HG03039 (cell line): ENCODE measurements around the gene ARAF.
"Not testable (repeated sequence)": the region's sequence is repeated elsewhere in the genome, so short reads cannot be mapped to it uniquely, and the experiment has no call there.

ENCODE experiments used
- ATAC-seq: cut with Tn5 transposase; IDR thresholded peaks from one replicate; pipeline ENCODE4 v1.9.1; 2021; ENCODE audit warnings: mild to moderate bottlenecking, moderate library complexity; ENCODE audit not compliant: unreplicated experiment

Gene ARAF

DNA sequence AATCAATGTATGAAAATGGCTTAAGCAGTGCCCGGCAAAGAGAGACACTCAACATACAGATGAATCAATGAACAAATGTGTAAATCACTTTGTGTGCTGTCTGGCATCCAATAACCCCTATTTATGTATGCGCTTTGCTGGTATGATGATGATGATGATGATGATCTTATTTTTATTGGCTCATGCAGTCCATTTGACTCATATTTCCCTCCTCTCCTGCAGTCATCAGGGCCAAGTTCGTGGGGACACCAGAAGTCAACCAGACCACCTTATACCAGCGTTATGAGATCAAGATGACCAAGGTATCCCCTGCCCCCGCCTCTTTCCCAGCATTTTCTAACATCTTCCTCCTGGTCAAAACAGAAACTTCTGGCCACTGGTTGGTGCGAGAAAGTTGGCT is 23.7 kb downstream of the ARAF start:
- no peak for ATAC-seq

- no peak for ATAC-seq
Observed at GRCh38 chrX:47585273-47585672, 24.3 kb downstream of the ARAF start.

DNA sequence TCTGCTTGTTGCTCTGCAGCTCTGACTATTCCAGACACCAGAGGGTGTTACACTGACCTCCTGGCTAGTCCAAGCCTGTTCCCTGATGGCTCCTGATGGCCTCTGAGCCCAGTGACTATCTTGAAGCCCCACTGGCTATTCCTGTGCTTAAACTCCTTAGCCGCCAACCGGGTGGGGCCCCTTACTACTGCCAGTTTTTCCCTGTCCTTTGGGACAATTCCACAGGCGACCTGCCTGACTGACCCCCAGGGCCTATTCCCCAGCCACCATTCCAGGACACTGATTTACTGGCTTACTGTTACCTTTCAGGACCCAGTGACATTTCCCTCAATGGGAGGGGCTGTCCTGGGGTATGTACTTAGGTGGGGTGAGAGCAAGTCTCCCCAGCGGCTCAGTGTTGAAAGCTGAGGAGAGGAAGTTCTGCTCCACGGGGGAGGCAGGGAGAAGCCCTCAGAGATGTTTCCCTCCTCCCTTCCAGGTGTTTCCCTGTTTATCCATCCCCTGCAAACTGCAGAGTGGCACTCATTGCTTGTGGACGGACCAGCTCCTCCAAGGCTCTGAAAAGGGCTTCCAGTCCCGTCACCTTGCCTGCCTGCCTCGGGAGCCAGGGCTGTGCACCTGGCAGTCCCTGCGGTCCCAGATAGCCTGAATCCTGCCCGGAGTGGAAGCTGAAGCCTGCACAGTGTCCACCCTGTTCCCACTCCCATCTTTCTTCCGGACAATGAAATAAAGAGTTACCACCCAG is 25.2 kb downstream of the ARAF start:
- no peak for ATAC-seq

DNA sequence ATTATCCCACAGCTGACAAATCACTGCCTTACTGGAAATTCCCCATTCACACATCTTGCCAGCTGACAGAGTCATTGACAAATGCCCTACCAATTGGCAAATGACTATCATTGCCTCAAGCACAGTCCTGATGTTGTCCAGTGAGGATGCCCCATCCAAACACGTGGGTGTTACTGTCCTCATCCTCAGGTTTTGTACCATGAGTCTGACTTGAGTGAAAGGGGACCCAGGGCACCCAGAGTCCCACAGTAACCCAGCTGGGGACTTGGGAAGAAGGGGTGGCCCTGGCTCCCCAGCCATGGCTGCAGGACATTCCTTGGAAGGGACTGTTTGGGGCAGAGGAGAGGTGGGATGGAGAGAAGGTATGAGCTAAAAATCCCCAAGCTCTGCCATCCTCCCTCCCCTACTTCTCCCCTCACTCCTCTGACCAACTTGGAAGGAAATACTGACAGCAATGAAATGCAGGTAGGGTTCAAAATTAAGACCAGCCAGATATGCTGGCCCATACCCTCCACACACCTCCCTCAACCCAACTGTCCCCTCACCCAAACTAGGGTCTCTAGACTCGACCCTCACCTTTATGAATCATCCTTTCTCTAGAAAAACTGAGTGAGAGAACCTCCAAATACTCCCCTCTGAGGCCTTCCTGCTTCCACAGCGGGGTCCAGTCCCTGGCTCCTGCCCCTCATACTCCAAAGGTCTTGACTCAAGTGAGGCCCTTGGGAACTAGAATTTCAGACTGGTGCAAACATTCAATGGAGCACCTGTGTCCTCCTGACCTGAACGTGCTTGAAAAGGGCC is 26.3 kb downstream of the ARAF start:
- ATAC-seq = no peak

GRCh38 chrX:47587906-47588735 is 27.1 kb downstream of the ARAF start:
- no peak for ATAC-seq

GRCh38 chrX:47590984-47591383 is 30.0 kb downstream of the ARAF start:
- ATAC-seq = no peak

GRCh38 chrX:47593522-47593921 is 32.5 kb downstream of the ARAF start:
- ATAC-seq = no peak

- no peak for ATAC-seq
Observed at GRCh38 chrX:47595716-47596251, 34.8 kb downstream of the ARAF start.

DNA sequence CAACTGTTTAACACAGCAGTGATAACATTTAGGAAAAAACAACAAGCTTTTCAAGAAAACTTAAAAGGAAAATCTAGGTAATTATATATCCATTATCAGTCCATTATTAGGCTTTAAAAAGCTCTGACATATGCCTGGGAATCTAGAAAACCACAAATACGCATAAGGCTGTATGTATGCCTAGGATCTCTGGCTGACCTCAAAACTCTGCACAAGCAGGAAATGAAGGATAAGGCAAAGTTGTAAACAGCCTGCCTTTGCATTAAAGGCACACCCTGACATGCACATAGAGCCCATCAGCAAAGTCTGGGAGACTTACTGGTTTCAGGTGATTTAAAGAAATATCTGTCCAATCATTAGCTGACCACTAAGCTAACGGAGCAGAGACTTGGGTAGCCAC is 35.3 kb downstream of the ARAF start:
- ATAC-seq = no peak

DNA sequence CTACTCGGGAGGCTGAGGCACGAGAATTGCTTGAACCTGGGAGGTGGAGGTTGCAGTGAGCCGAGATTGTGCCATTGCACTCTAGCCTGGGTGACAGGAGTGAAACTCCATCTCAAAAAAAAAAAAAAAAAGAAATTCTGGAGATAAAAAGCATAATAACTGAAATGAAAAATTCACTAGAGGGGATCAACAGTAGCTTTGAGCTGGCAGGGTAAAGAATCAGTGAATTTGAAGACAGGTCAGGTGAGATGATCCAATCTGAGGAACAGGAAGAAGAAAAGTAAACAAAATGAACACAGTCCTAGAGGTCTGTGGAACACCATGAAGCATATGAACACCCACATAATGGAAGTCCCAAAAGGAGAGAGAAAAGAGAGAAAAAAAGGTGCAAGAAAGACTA is 36.2 kb downstream of the ARAF start:
- ATAC-seq = no peak

- not testable (repeated sequence) for ATAC-seq
Observed at GRCh38 chrX:47603125-47603524, 42.1 kb downstream of the ARAF start.

DNA sequence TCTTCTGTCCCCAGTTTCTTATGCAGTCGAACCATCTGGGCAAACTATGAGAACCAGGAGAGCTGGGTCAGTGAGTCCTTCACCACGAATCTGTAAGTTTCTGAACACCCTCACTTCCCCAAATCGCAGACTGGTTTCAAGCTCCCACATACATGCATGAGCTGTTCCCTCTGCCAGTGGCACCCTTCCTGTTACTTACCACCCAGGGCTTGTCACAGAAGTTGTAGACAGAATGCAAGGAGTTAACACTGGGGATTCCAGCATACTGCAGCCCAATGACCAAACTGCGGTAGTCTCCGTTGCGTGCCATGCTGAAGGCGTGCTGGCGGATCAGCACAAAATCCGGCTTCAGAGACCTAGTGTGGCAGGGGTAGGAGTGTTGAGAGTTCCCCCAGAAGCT is 44.0 kb downstream of the ARAF start:
- ATAC-seq = no peak

DNA sequence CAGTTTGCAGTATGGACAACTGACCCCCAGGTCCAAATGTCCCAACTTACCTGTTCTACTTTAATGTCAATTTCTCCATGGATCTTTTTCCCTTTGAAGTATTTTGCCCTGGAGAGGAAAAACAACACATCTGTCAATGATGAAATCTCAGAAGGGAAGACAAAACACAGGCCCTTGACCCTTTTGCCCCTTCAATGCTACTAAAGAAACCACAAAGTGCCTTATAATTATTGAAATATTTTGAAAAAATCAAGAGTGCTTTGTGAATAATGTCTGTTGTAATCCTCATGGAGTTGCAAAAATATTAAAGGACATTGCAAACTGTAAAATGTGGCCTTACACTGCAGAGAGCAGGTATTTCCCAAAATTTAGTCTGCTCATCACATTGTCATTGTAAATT is 46.1 kb downstream of the ARAF start:
- no peak for ATAC-seq

DNA sequence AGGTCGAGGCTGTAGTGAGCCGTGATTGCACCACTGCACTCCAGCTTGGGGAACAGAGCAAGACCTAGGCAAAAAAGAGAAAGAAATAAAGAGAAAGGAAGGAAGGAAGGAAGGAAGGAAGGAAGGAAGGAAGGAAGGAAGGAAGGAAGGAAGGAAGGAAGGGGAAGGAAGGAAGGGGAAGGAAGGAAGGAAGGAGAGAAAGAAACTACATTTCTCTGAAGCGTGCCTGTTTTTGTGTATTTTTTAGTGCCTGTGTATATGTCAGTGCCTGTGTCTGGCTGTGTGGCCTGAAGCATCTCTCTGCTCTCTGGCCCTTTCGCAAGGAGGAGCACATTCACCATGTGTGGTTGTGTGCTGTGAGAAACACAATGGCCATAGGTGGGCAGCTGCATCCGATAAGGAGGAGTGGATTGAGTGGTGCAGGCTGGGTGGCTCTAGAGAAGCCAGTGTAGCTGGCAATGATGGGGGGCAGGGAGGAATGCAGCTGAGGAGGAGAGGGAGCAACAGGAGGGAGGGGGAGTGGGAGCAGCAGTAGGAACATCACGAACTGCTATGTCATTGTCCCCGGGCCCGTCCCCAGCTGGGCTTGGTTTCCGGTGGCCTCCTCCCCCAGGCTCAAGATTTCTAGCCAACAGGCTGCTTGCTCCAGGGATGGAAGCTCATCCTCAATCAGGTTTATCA is 47.3 kb downstream of the ARAF start:
- no peak for ATAC-seq

DNA sequence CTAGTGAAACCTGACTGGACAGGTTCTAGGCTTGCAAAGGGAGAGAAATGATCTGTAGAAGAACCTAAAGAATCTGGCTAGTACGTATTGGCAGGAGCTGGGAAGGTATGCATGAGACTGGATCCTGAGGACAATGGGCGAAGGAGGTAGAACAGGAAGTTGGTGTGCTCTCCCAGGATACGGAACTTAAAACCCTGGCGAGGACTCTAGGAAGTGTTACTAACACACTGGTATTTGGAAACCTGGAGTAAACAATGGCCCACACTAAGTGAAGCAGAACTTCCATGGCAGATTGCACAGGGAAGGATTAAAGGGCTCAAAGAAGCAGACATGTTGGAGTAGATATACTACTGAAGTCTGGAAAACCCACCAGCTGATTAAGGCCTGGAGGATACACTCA is 49.5 kb downstream of the ARAF start:
- ATAC-seq = no peak

DNA sequence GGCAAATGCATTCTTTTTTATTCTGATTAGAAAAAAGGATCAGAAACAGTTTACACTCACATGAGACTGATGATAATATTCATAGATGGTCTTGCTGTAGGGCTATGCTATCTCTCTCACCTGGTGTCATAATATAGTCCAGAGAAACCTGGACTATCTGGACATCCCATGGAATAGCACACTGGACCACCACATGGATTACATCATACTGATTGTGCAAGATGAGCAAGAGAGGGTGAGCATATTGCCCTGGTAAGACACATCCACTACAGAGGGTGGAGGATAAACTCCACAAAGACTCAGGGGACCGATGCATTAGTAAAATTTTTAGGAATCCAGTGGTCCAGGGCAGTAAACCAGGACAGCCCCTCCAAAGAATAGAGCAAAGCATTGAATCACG is 50.5 kb downstream of the ARAF start:
- no peak for ATAC-seq

- no peak for ATAC-seq
Observed at GRCh38 chrX:47611926-47612325, 50.9 kb downstream of the ARAF start.

DNA sequence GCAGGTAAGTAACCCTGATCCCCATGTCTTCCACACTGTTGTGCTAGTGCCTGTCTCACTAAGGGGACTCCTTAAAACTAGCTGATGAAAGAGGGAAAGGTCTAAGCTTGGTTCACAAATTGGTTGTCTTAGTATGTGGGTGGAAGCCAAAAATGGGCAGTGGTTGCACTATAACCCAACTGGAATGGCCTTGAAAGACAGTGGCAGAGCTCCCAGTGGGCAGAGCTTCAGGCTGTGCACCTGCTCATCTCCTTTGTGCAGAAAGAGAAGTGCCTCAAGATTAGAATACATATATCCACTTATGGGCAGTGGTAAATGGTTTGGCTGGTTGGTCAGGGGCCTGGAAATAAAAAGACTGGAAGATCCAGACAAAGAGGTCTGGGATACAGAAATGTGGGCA is 51.4 kb downstream of the ARAF start:
- no peak for ATAC-seq

DNA sequence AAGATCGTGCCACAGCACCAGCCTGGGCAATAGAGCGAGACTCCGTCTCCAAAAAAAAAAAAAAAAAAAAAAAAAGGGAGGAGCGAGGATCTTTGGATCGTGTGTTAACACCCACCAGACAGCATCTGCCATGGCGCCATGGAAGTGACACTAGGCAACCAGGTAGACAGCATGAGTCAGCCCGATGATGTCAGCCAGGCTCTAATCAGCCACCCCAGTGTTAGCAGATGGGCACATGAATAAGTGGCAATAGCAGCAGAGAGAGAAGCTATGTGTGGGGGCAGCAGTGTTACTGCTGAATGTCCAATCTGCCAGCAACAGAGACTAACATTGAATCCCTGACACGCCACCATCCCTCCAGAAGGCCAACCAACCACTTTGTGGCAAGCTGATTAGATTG is 52.1 kb downstream of the ARAF start:
- ATAC-seq = no peak

DNA sequence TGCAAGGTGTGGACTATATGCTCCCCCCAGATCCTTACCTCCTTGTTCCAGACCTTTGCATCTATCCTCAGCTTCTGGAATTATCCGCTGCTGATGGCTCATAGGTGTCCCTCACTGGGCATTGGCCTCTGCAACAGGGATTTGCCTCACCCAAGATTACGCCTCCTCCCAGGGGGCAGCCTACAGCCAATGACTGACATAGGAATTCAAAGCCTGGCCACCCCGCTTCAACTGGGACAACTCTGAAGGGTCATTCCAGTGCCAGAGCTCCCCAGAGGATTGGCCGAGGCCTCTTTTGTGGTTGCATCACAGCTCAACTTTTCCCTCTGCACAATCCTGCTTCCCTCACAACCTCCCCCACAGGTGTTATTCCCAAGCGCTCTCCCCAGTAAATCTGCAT is 53.6 kb downstream of the ARAF start:
- no peak for ATAC-seq
